Neural cell (in vitro differentiated cells): ENCODE results near the gene FCGBP. TPM values are rescaled to one million over a fixed set of nuclear protein-coding genes. Genes with fewer than 3 reads are reported as not detected.

ENCODE experiments used
- H2AFZ ChIP-seq: fragments of 200-600, 300-800 bp; sonication (generic), shearing (Covaris generic); 2 replicates; pipeline ENCODE4 v1.6.0; 2014; ENCODE audit warnings: low read depth, mild to moderate bottlenecking, antibody characterized with exemption, low read length, moderate library complexity
- H3F3A ChIP-seq: fragments of 200-600 bp; shearing (Covaris generic); 2 replicates; pipeline ENCODE4 v1.6.1; 2016; ENCODE audit warnings: mild to moderate bottlenecking, moderate library complexity, mixed read lengths, antibody characterized with exemption, low read length; ENCODE audit not compliant: insufficient read depth, poor library complexity, severe bottlenecking
- H3K27ac ChIP-seq: fragments of 200-600, 300-800 bp; sonication (generic), shearing (Covaris generic); 2 replicates; pipeline ENCODE4 v1.5.1; 2014; ENCODE audit warnings: mild to moderate bottlenecking, low read length, moderate library complexity
- H3K27me3 ChIP-seq: fragments of 300-800, 200-600 bp; sonication (generic), shearing (Covaris generic); 2 replicates; pipeline ENCODE4 v1.6.0; 2014; ENCODE audit warnings: mild to moderate bottlenecking, low read depth, low read length, moderate library complexity; ENCODE audit not compliant: insufficient read depth
- H3K36me3 ChIP-seq: fragments of 300-800, 200-600 bp; sonication (generic), shearing (Covaris generic); 2 replicates; pipeline ENCODE4 v1.5.1; 2014; ENCODE audit warnings: mild to moderate bottlenecking, antibody characterized with exemption, low read length, moderate library complexity; ENCODE audit not compliant: insufficient read depth
- H3K4me2 ChIP-seq: fragments of 300-800, 200-600 bp; sonication (generic), shearing (Covaris generic); 2 replicates; pipeline ENCODE4 v1.6.0; 2014; ENCODE audit warnings: mild to moderate bottlenecking, low read length
- H3K4me3 ChIP-seq: fragments of 300-800, 200-600 bp; sonication (generic), shearing (Covaris generic); 2 replicates; pipeline ENCODE4 v1.5.1; 2014; ENCODE audit warnings: mild to moderate bottlenecking, low read length, moderate library complexity
- H3K79me2 ChIP-seq: fragments of 200-600 bp; shearing (Covaris generic); replicated peaks from 2 replicates; pipeline ENCODE4 v1.6.0; 2014; ENCODE audit warnings: mild to moderate bottlenecking, low read length, moderate library complexity; ENCODE audit not compliant: insufficient read depth
- H3K9ac ChIP-seq: fragments of 300-800, 200-600 bp; sonication (generic), shearing (Covaris generic); 2 replicates; pipeline ENCODE4 v1.6.1; 2016; ENCODE audit warnings: mild to moderate bottlenecking, low read length, mixed read lengths
- H3K9me2 ChIP-seq: fragments of 200-600 bp; shearing (Covaris generic); 2 replicates; pipeline ENCODE4 v1.6.1; 2016; ENCODE audit warnings: mild to moderate bottlenecking, low read length, mixed read lengths; ENCODE audit not compliant: insufficient read depth
- H3K9me3 ChIP-seq: fragments of 200-600, 300-800 bp; sonication (generic), shearing (Covaris generic); 2 replicates; pipeline ENCODE4 v1.6.1; 2016; ENCODE audit warnings: mild to moderate bottlenecking, mixed run types, low read length, moderate library complexity, mixed read lengths
- H4K20me1 ChIP-seq: fragments of 200-600 bp; shearing (Covaris generic); 2 replicates; pipeline ENCODE4 v1.6.1; 2016; ENCODE audit warnings: mild to moderate bottlenecking, mixed run types; ENCODE audit not compliant: insufficient read depth
- CTCF ChIP-seq: fragments of 450-650 bp; IDR thresholded peaks from 2 replicates; pipeline ENCODE4 v1.5.1; 2014; ENCODE audit warnings: antibody characterized with exemption, mild to moderate bottlenecking, moderate library complexity; ENCODE audit not compliant: poor library complexity, severe bottlenecking
- EP300 ChIP-seq: fragments of 450-650 bp; conservative IDR thresholded peaks from 2 replicates; pipeline ENCODE4 v1.6.1; 2014; ENCODE audit warnings: antibody characterized with exemption, mild to moderate bottlenecking, moderate library complexity; ENCODE audit not compliant: poor library complexity, severe bottlenecking
- EZH2 ChIP-seq: fragments of 200-600, 300-800 bp; shearing (Covaris generic), sonication (generic); IDR thresholded peaks from 2 replicates; pipeline ENCODE4 v1.6.1; 2014; ENCODE audit warnings: antibody characterized with exemption, low read length, borderline replicate concordance, mild to moderate bottlenecking; ENCODE audit not compliant: insufficient read depth, poor library complexity, severe bottlenecking
- MXI1 ChIP-seq: fragments of 450-650 bp; conservative IDR thresholded peaks from 2 replicates; pipeline ENCODE4 v1.6.1; 2014; ENCODE audit warnings: antibody characterized with exemption, mild to moderate bottlenecking; ENCODE audit not compliant: poor library complexity, severe bottlenecking
- POLR2AphosphoS5 ChIP-seq: IDR thresholded peaks from 2 replicates; pipeline ENCODE4 v1.6.1; 2012
- RAD21 ChIP-seq: fragments of 450-650 bp; conservative IDR thresholded peaks from 2 replicates; pipeline ENCODE4 v1.6.1; 2014; ENCODE audit warnings: antibody characterized with exemption, mild to moderate bottlenecking, moderate library complexity
- REST ChIP-seq: IDR thresholded peaks from 2 replicates; pipeline ENCODE4 v1.6.1; 2012; ENCODE audit warnings: borderline replicate concordance
- SMC3 ChIP-seq: fragments of 450-650 bp; conservative IDR thresholded peaks from 2 replicates; pipeline ENCODE4 v1.6.1; 2014; ENCODE audit warnings: antibody characterized with exemption, mild to moderate bottlenecking, moderate library complexity; ENCODE audit not compliant: poor library complexity
- TAF1 ChIP-seq: IDR thresholded peaks from 2 replicates; pipeline ENCODE4 v1.6.1; 2012; ENCODE audit warnings: low read depth
- polyA plus RNA-seq: library from polyadenylated mRNA; depleted of rRNA; stranded (reverse); fragments of >200 nt; gene quantifications from 2 replicates; pipeline ENCODE4 v1.2.3, GENCODE V29; 2014

Gene FCGBP
- polyA plus RNA-seq, 1 donor from 2014 or later: 0.26 TPM

- no peak overlapping the region for H2AFZ ChIP-seq
- no peak for TF ChIP-seq CTCF
- TF ChIP-seq MXI1: no peak
- no peak for TF ChIP-seq RAD21
- no peaks in the 10 kb centered on the region for H3F3A ChIP-seq
- H3K4me2 ChIP-seq: no peak overlapping the region
- H3K9me2 ChIP-seq: no peaks in the 10 kb centered on the region
- H3K27ac ChIP-seq: no peak overlapping the region
- H3K4me3 ChIP-seq: no peak overlapping the region
- no peaks in the 10 kb centered on the region for H3K79me2 ChIP-seq
- no peaks in the 10 kb centered on the region for H3K27me3 ChIP-seq
- H3K9ac ChIP-seq: no peak overlapping the region
- H3K9me3 ChIP-seq: no peaks in the 10 kb centered on the region
- H3K36me3 ChIP-seq: no peaks in the 10 kb centered on the region
- no peaks in the 10 kb centered on the region for H4K20me1 ChIP-seq
These were observed 10.0 kb downstream of the FCGBP start for GRCh38 chr19:39924389-39924788.

- H3K79me2 ChIP-seq: no peaks in the 10 kb centered on the region
- no peaks in the 10 kb centered on the region for H3K36me3 ChIP-seq
- no peaks in the 10 kb centered on the region for H4K20me1 ChIP-seq
- H3F3A ChIP-seq: no peaks in the 10 kb centered on the region
- no peak overlapping the region for H3K27ac ChIP-seq
- H3K9me2 ChIP-seq: no peaks in the 10 kb centered on the region
- H3K4me2 ChIP-seq: no peak overlapping the region
- no peaks in the 10 kb centered on the region for H3K9me3 ChIP-seq
- TF ChIP-seq REST: no peak
- no peak for TF ChIP-seq MXI1
- no peak for TF ChIP-seq TAF1
- TF ChIP-seq EZH2: no peak
- TF ChIP-seq POLR2AphosphoS5: no peak
- TF ChIP-seq SMC3: no peak
- no peak for TF ChIP-seq RAD21
- TF ChIP-seq EP300: no peak
- TF ChIP-seq CTCF: no peak
- no peak overlapping the region for H3K9ac ChIP-seq
- no peak overlapping the region for H2AFZ ChIP-seq
- no peak overlapping the region for H3K4me3 ChIP-seq
- no peaks in the 10 kb centered on the region for H3K27me3 ChIP-seq
These were observed 10.6 kb downstream of the FCGBP start for GRCh38 chr19:39923862-39924261.
